ENCODE measurements around the gene FCGR1A.
"Not testable (repeated sequence)": the region's sequence is repeated elsewhere in the genome, so short reads cannot be mapped to it uniquely, and the experiment has no call there.

Gene FCGR1A

GRCh38 chr1:149820387-149820786 lies 37.9 kb downstream of the FCGR1A start:
- H3K27ac ChIP-seq (ENCODE audit: low read depth, low read length); H3K27me3 ChIP-seq (ENCODE audit: control insufficient read depth, insufficient read depth, low read length); H3K4me1 ChIP-seq (ENCODE audit: control insufficient read depth, insufficient read depth, low read length); H3K4me3 ChIP-seq (ENCODE audit: low read length); H3K36me3 ChIP-seq (ENCODE audit: control insufficient read depth, insufficient read depth, low read length); H3K9ac ChIP-seq (ENCODE audit: low read length): not testable (repeated sequence)

DNA sequence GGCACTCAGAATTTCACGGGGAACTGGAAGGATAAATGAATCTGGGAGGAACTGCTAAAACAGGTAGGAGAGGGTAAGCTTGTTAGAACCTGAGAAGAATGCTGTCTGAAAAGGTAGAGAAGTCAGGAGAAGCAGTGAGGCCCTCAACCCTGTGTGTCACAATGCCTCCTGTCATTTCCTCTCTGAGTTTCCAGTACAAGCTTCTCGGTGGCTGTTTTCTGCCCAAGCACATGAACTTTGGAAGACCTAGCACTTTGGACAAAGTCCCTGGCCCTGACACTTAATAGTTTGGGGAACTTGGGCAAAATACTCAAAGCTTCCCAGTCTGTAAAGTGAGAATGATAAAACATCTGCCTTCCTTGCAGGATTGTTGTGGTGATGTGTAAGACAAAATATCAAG lies 44.1 kb downstream of the FCGR1A start:
- not testable (repeated sequence) for H3K4me3 ChIP-seq (ENCODE audit: low read length); H3K9ac ChIP-seq (ENCODE audit: low read length); H3K27ac ChIP-seq (ENCODE audit: low read depth, low read length); H3K4me1 ChIP-seq (ENCODE audit: control insufficient read depth, insufficient read depth, low read length); H3K36me3 ChIP-seq (ENCODE audit: control insufficient read depth, insufficient read depth, low read length); H3K27me3 ChIP-seq (ENCODE audit: control insufficient read depth, insufficient read depth, low read length)

DNA sequence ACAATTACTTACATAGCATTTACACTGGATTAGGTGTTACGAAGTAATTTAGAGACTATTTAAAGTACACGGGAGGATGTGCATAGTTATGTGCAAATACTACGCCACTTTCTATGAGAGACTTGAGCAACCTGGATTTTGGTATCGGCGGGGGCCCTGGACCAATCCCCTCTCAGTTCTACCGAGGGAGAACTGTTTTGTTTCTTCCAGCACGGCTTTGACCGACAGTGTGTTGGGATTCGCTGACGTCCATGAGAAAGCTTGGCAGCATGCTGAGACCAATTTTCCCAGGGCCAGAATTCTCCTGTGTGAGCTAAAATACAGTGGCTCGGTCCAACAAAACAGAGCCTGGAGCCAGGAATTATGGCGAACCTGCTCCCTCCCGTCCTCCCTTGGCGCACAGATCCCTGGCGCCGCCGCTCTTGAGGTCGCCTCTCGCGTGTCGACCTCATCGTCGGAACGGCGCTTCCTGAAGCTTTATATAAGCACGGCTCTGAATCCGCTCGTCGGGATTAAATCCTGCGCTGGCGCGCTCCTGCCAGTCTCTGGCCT lies 49.3 kb downstream of the FCGR1A start:
- not testable (repeated sequence) for H3K9ac ChIP-seq (ENCODE audit: low read length); H3K4me3 ChIP-seq (ENCODE audit: low read length); H3K4me1 ChIP-seq (ENCODE audit: control insufficient read depth, insufficient read depth, low read length); H3K27ac ChIP-seq (ENCODE audit: low read depth, low read length); H3K36me3 ChIP-seq (ENCODE audit: control insufficient read depth, insufficient read depth, low read length); H3K27me3 ChIP-seq (ENCODE audit: control insufficient read depth, insufficient read depth, low read length)

GRCh38 chr1:149832316-149833126 lies 50.0 kb downstream of the FCGR1A start:
- not testable (repeated sequence) for H3K4me1 ChIP-seq (ENCODE audit: control insufficient read depth, insufficient read depth, low read length); H3K36me3 ChIP-seq (ENCODE audit: control insufficient read depth, insufficient read depth, low read length); H3K27ac ChIP-seq (ENCODE audit: low read depth, low read length); H3K9ac ChIP-seq (ENCODE audit: low read length); H3K27me3 ChIP-seq (ENCODE audit: control insufficient read depth, insufficient read depth, low read length); H3K4me3 ChIP-seq (ENCODE audit: low read length)

- H3K27me3 ChIP-seq (ENCODE audit: control insufficient read depth, insufficient read depth, low read length); H3K9ac ChIP-seq (ENCODE audit: low read length); H3K27ac ChIP-seq (ENCODE audit: low read depth, low read length); H3K4me1 ChIP-seq (ENCODE audit: control insufficient read depth, insufficient read depth, low read length); H3K36me3 ChIP-seq (ENCODE audit: control insufficient read depth, insufficient read depth, low read length); H3K4me3 ChIP-seq (ENCODE audit: low read length): not testable (repeated sequence)
Measured at GRCh38 chr1:149833144-149833543, 50.6 kb downstream of the FCGR1A start.

DNA sequence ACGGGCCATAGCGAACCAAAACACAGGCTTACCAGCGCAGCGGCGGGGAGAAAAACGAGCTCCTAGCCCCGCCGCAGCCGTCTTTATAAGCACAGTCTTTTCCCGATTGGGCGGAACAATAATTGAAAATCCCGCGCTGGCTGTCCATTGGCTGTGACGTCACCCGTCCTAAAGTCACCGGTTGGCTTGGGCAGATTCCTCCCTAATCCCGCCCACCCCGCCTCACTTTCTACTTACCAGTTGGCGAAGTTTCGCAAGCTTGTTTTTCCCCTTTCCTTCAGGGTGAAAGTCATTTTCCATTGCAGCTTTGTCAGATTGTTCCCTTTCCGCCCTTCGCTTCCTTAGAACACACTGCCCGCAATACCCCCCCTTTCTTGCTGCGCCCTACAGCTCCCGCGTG lies 58.7 kb downstream of the FCGR1A start:
- H3K9ac ChIP-seq (ENCODE audit: low read length); H3K4me3 ChIP-seq (ENCODE audit: low read length); H3K27me3 ChIP-seq (ENCODE audit: control insufficient read depth, insufficient read depth, low read length); H3K36me3 ChIP-seq (ENCODE audit: control insufficient read depth, insufficient read depth, low read length); H3K27ac ChIP-seq (ENCODE audit: low read depth, low read length); H3K4me1 ChIP-seq (ENCODE audit: control insufficient read depth, insufficient read depth, low read length): not testable (repeated sequence)
